NCI-H226 (cell line): ENCODE results near the gene CCSER1.

Source experiments
- DNase-seq: peaks from one replicate; pipeline ENCODE4 v3.0.0-alpha.2; 2015

The CCSER1 gene

DNA sequence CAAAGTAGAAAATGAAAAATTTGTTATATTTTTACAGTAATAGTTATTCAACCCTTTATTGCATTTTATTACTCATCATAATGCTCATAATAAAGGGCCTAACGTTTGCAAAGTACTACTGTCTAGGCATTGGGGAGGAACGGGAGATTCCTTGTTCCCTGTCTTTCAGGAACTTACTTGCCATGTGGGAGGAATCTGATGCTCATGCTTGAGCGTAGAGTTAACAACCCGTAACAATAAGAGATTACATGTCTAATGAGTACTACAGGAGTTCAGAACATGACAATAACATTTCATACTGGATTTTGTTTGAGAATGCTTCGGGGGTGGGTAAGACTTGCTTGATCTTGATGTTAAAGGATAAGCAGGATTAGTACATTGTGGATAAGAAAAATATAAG lies 2.9 kb downstream of the CCSER1 start:
- no peak for DNase-seq

DNA sequence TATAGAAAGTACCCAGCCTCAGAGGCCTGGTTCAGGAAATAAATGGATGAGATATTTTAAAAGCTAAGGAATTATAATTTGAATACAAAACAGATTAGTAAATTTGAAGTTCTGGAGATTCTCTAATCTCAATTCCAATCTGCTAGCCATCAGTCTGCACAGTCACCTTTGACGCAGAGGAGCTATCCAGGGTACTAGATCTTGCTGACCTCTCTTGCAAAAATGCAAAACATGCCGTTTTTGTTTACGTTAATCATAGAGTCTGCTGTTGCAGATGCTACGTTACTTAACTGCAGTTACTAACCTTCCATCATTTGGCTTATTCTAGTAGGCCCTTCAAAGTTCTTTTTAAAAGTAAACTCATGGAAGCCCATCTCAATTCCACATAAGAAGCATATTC lies 10.4 kb downstream of the CCSER1 start:
- DNase-seq, result no peak

DNA sequence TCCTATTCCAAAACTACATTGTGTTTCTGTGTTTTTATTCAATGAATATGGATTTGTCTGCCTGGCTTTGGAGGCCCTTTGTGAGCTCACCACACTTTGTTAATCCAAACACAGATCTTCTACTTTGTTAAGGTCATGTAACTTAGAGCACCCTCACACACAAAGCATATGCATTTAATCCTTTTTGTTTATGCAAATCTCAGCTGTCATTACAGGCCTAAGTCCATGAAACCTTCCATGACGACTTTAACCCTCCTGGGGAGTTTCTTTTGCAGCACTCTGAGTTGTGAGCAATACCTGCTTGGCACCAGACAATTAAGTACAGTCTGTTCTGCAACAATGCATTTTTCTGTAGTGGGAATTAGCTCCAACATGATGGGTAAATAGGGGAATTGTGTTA lies 14.9 kb downstream of the CCSER1 start:
- no peak for DNase-seq

DNA sequence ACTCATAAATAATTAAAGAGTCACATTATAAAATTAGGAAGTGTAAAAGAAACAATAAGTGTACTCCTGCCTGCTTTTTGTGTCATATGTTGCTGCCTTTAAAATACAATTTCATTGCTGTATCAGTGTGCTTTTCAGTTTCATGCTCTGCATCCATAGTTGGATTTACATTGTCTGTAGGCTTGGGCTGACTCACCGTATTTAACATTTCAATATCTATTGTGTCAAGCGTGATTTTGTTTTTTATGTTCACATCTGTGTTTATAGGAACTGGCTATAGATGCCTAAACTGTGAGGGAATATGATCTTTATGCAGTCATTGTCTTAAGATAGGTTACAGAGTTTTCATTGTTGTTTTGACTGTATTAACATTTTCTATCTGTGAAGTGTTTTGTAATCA lies 18.1 kb downstream of the CCSER1 start:
- no peak for DNase-seq

DNA sequence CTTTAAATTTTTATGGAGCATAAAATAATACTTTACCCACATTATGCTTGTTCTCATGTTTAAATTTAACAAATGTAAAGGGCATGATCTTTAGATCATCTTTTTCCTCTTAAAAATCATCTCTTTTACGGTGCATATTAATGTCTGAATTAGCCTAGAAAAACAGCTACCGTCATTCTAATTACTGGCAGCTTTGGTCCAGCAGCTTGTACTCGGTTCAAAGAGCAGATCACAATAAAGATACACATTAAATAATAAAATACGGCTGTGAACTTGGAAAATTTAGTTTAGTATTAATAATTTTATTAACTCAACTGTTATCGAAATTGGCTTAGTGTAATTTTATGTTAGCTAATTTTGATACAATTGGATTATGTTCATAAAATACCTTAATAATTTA lies 19.1 kb downstream of the CCSER1 start:
- DNase-seq, result no peak

DNA sequence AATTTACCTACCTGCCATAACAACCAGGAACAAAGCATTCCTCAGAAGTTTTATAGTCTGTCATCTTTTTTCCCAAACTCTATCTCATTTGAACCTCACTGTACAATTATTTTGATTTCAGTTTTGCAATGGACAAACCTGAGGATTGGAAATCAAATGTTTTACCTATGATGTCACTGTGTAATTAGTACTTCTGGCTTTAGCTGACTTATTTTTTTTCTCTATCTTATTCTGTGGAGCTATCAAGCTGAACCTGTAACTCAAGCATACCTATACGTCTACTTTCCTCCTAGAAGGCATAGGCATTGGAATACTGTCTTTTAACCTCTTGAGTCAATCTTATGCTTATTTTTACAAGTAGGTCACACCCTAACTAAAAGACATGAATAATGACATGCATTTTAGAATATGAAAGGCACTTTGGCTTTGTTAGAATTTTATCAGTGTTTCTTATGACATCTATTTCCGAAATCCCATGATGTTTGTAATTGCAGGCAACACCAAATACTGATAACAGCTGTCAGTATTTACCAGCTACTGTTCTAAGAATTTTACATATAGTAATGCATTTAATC lies 21.5 kb downstream of the CCSER1 start:
- DNase-seq, result no peak

DNA sequence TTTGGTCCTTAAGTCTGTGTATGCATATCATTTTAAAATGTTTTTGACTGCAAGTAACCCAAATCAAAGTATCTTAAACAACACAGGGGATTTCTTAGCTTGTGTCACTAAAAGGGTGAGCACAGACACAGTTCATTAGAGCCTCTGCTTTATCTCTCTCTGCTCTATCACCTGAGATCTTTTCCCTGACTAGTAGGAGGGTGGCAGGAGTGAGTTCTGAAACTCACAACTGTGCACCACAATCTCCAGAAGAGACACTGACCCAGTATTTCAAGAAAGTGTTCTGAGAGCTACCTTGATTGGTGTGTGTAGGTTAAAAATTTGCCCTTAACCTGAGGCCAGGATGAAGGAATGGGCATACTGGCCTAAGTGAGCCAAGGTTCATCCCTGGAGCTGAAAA lies 24.8 kb downstream of the CCSER1 start:
- DNase-seq, result no peak

DNA sequence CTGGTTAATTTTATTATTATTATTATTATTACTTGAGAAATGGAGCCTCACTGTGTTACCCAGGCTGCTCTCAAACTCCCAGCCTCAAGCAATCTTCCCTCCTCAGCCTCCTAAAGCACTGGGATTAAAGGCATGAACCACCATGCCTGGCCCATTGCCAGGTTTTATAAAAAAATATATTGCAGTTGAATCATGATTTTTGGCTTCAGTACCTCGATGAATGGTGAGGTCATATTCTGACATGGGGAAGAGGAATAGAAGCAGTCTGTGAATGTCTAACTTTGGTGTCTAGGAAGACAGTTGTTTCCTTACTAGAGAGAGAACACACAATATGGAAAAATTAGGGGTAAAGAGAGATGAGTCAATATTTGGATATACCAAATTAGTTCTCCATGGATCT lies 32.0 kb downstream of the CCSER1 start:
- peak; percentile 52 for DNase-seq

DNA sequence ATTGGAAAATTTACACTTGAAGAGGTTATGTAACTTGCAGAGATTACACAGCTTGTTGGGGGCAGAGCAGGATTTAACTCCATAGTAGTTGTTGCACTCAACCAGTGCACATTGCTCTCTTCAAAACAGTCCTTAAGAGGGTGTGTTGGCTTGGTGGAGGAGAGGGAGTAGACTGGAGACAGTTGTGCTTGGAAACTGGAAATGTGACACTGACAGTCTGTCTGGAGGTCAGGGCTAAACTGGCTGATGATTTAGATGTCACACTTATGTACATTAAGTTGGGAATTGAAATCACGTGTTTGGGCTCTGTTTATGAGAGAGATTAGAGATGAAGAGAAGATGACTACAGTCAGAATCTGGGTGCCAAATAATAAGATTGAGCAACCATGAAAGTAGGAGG lies 32.9 kb downstream of the CCSER1 start:
- DNase-seq, result no peak

DNA sequence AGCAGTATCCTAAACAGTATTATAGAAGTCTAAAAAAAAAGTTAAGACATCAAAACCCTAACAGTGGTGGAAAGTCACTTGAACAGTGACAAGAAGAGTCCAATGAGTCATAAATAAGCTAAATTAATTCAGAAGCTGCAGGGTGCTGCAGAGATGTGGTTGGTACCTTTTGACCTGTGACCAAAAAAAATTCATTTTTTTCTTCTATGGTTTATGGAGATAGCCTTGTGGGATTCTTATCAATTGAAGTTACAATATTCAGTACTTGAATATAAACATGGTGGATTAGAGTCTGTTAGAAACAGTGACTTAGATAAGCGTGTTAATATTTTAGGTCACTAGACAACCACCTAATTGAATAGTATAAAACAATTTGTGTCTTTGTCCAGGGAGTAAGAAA lies 35.4 kb downstream of the CCSER1 start:
- no peak for DNase-seq

DNA sequence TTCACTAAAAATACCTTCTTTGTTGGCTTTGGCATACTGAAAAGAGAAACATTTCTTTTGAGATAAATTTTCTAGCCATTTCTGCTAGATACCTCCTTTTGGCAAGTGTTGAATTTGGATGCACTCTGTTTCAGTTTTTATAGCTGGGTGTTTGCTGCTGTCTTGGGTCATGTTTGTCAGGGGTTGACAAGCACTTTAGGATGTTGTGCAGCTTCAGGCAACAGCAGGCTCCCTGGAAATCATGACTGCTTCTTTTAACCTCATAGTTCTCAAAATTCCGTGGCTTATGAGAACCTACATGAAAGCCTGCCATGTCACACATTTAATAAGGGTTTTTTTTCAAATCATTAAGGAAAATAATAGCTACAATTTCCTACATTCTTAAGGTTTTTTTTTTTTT lies 36.7 kb downstream of the CCSER1 start:
- DNase-seq, result no peak

DNA sequence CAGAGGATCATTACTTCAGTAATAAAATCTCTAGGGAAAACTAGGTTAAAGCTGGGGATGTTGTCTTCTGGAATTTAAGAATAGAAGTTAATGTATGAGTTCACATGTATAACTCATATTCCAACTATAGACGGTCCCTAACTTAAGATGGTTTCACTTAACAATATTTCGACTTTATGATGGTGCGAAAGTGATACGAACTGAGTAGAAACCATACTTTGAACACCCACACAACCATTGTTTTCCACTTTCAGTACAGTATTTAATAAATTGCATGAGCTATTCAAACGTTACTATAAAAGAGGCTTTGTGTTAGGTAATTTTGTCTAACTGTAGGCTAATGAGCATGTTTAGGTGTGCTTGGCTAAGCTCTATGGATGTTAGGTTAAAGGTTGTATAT lies 38.7 kb downstream of the CCSER1 start:
- DNase-seq, result no peak

DNA sequence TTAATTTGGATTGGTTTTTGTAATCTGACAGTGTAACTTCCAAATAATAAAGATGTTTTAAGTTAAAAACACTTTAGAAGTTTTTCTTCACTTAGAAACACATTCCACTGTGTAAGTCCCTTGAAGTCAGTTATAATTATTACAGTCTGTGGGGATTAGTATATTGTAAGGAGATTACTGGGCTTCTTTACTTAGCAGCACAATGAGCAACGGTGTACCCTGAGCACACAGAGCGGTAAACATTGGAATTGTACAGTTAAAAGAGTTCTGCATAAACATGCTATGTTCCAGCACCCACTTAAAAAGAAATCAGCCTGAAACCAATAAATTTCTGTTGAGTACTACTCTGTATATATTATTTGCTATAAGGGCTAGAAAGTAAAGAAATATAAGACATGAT lies 44.3 kb downstream of the CCSER1 start:
- DNase-seq, result no peak

DNA sequence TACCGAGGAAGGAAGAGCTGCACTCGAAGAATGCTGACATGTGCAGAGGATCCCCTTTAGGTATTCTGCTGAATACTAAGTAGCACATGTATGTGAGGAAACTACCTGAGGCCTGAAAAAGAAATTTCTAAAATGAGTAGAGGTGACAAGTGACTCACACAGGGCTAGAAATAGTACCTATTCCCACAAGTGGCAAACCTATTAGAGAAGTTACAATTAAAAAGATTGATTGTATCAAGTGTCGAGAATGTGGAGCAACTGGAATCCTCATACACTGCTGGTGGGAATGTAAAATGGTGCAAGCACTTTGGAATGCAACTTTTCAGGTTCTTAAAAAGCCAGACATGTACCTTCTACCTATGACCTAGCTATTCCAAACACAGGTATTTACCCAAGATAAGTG lies 47.4 kb downstream of the CCSER1 start:
- DNase-seq, result no peak

DNA sequence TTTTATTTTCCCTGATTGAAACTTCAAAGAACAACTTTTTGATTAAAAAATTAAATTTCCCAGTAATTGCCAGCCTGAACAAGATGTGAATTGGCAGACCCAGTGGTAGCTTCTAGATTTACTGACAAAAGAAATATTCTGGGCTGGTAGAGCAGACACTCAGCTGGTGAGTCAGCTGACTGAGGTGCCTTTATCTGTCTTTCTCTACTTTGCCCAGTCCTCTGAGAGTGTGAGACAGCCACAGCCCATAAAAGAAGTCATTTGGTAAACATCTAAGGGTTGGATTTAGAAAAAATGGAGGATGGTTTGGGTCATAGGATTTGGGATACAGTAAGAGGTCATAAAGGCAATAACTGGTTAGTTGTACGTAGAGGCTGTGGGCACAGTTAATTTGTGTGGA lies 54.5 kb downstream of the CCSER1 start:
- DNase-seq, result no peak

DNA sequence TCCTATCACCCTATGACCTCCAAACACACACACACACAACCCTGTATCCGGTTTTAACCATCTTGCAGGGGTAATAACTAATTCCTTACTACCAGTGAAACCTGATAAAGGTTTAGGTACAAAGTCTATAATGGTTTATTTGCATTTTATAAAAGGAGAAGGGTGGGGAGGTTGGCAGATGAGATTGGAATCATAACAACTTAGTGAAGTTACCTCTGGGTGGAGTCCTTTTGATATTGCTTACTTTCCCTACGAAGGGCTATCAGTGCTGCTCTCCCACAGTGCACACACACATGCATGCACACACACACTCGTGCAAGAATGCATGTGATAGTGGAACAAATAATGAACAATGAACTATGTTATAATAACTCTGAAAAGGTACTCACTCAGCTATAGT lies 56.1 kb downstream of the CCSER1 start:
- no peak for DNase-seq

DNA sequence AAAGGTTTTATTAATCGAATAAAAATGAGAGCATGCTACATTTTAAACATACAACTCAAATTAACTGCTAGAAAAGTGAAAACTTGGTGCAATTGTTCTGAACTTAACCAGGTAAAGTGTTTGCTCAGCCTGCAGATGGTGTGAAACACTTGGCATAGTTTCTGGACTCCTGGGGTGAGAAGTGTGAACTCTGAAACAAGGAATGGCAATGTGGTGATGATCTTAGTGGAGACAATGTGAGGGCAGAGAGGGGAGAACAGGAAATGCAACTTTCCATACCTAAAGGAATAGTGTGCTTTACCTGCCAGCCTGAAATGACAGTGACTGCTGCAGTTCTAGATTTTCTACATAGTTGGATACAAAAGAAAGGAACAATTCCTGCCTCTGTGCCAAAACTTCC lies 57.4 kb downstream of the CCSER1 start:
- DNase-seq, result no peak

DNA sequence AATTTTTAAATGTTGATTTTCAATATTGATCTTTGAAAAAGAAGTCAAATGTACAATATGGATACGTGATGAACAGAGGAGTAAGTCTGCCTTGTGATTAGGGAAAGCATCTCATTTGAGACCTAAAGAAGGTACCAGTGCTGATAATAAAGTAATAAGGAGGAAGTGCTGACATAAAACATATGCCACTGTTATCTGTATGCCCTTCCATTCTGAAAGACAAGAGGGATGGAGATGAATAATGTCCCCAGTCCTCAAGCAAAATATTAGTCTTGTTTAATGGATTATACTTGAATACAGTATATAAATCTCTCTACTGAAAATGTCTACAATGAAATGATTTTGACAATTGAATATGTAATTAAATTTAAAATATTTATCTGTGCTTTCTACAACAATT lies 58.2 kb downstream of the CCSER1 start:
- no peak for DNase-seq

DNA sequence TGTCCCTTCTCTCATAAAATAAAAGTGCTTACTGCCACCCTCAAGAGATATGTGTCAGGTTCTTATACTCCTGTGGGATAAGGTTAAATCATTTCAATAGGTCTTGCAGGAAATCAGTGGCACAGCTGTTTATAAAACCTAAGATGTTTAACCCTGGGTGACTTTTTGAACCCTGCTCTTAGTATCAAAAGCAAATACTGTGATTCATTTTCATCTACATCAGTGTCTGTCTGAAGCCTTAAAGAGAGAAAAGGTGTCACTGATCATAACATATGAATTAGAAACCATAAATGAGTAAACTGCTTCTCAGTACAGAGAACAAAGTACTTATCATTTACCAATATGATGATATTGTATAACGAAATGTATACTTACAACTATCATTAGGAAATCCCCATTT lies 59.0 kb downstream of the CCSER1 start:
- no peak for DNase-seq

DNA sequence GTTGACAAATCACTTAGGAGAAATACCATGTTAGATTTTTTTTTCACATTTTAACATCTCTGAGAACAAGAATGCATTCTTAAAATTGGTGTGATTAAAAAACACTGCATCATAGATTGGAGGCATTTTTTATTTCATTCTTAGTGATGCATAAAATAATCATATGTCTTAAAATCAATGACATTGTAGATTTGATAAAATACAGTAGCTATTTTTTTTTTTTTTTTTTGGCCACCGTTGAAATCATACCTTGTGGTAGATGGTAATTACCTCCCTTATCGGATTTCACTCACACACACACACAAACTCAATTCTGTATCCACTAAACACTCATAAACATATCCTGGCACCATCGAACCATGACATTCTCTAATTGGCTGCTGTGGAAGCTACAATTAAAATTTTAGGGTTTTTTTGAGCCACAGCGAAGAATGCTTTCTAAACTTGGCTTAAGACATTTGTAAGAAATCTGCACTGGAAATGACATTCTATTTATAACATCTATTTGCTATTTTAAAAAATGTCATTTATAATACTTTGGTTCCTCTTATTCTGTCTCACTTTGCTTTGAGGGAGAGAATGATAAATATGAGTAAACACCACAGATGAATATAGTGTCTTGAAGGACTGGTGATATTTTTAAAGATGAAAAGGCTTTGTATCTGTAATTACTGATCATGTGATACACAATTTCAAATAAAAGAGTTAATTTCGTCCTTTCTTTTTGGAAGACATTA lies 60.1 kb downstream of the CCSER1 start:
- no peak for DNase-seq

DNA sequence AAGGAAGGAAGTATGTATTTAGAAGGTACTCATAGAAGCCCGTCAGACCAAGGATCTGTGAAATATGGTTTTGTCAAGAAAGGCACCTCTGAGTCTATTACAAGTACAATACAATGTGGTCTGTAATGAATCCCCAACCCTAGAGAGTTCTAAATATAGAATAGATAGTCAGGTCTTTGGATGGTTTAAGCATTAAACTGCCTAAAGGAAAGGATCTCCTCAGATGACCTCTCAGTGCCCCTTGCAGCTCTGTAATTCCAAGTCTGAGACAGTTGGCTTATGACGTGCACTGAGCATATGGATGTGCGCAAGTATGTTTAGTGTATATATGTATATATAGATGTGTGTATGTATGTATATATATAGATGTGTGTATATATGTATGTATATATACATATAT lies 62.0 kb downstream of the CCSER1 start:
- DNase-seq, result no peak

DNA sequence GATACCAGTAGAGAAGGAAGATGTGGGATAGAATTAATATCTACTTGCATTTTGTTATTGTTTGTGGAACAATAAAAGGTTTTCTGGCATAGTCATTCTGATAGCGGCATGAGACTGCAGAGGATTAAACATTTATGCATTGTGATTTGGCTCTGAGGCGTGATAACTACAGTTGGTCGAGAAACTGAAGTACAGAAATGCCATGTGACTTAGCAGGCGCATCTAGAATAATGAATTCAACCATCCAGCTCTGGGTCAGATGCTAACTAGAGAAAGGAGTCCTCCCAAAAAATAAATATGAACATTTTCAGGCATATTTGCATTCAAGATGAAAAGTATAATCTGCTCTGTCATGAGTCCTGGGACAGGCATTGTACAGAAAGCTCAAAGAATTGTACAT lies 62.8 kb downstream of the CCSER1 start:
- DNase-seq, result no peak

DNA sequence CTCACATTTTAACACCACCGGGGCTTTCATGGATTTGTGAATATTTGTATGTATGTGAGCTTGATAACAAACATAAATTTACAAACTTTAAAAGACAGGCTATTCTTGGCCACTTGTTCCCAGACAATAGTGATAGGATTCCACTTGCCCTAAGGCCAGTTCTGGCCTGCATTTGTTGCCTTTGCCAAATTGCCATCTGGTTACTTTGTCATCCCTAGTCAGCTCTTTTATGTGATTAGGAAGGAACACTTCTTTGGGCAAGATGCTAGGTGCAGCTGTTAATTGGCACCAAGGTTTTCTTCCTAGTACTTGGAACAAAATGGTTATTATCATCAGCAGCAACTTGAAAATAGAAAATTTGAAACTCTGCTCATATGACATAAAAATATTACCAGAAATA lies 63.3 kb downstream of the CCSER1 start:
- no peak for DNase-seq

DNA sequence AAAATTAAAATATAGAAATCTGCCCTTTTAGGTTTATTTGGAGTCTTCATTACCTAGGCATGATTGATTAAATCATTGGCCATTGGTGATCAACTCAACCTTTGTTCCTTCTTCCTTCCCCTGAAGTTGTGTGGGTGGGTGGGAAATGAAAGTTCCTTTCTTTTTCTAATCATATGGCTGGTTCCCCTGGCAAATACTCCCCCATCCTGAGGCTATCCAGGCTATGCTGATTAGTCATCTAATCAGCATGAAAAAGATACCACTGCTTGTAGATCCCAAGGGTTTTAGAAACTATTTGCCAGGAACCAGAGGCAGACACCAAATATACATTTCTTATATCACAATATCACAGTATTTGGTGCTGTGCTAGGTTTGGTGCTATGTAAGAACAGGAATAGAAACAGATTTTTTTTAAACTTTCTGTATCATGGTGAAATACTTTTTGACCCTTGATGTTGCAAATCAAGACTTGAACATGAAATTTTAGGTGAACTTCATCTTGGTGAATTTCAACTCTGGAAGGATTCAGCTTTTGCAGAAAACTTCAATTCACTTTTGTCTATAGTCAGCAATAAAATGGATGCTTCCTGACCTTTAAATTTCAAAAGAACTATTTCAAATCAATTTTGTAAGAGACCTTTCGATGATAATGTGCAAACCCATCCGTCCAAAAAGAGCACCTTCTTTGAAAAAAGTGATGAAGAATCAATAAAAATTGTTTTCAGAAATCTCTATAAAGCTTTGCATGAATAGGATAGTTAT lies 71.1 kb downstream of the CCSER1 start:
- peak; percentile 38 for DNase-seq
